H1 (cell line): ENCODE measurements around the gene TRIM10. TPM values are rescaled to one million over a fixed set of nuclear protein-coding genes. Genes with fewer than 3 reads are reported as not detected.

Experiments
- ATF2 ChIP-seq: IDR thresholded peaks from 2 replicates; pipeline ENCODE4 v1.6.1; 2012; ENCODE audit warnings: low read length, inconsistent platforms
- CBX5 ChIP-seq: fragments of 300-800, 300-1000 bp; sonication (generic); IDR thresholded peaks from 2 replicates; pipeline ENCODE4 v1.7.1; 2016; ENCODE audit warnings: antibody characterized with exemption, low read length, low read depth
- JUN ChIP-seq: IDR thresholded peaks from 2 replicates; pipeline ENCODE4 v1.6.1; 2011; ENCODE audit warnings: low read depth, mild to moderate bottlenecking, improper control_type of control experiment, low read length
- NANOG ChIP-seq: IDR thresholded peaks from 2 replicates; pipeline ENCODE4 v1.6.1; 2011; ENCODE audit warnings: low read length, low read depth, mild to moderate bottlenecking, inconsistent platforms; ENCODE audit not compliant: insufficient read depth, poor library complexity, severe bottlenecking
- RXRA ChIP-seq: IDR thresholded peaks from 2 replicates; pipeline ENCODE4 v1.6.1; 2011; ENCODE audit warnings: low read depth, mild to moderate bottlenecking, low read length, moderate library complexity; ENCODE audit not compliant: insufficient read depth
- SAP30 ChIP-seq: fragments of 300-600 bp; sonication (generic); IDR thresholded peaks from 2 replicates; pipeline ENCODE4 v1.7.1; 2012; ENCODE audit warnings: low read length, moderate library complexity, mild to moderate bottlenecking, inconsistent platforms; ENCODE audit not compliant: insufficient read depth, insufficient replicate concordance
- SUZ12 ChIP-seq: fragments of 200-600 bp; sonication (generic); IDR thresholded peaks from 2 replicates; pipeline ENCODE4 v1.6.1; 2012; ENCODE audit warnings: mild to moderate bottlenecking, inconsistent platforms, low read length, moderate library complexity, mixed read lengths
- polyA plus RNA-seq, 7 experiments: library from polyadenylated mRNA; depleted of rRNA in 3 of 7; stranded (reverse) in 5 of 7; unstranded in 2 of 7; fragments of >200 nt in 5 of 7; fragments of 200-250 nt in 2 of 7; gene quantifications; 1 replicate in 5 of 7; 2 replicates in 1 of 7; 4 replicates in 1 of 7; pipeline versions ENCODE4 v1.2.1 to v1.2.3, GENCODE V29; 2011 to 2013; ENCODE audit warnings: missing spikeins in 2 of 7, mixed read lengths in 2 of 7
- total RNA-seq: library from RNA; stranded (reverse); fragmentation: NEBNext Ultra II Directional; extraction: Animal tissue kit (Norgen Biotek cat#: 25700); gene quantifications from 2 replicates; pipeline ENCODE4 v1.2.1, GENCODE V29; 2021

TRIM10 gene
- total and polyA plus RNA-seq, 2 of the 8 experiments (the other 6 are each of a cell fraction or from before 2014, with no cell fraction given) = 0.06 TPM; not detected in 1

- TF ChIP-seq ATF2 (no peak), JUN (no peak), SUZ12 (no peak), CBX5 (no peak), NANOG (no peak), SAP30 (no peak), RXRA (no peak)
- TF ChIP-seq, all 59 proteins: peak for 0
Measured at GRCh38 chr6:30131947-30132497, 29.0 kb downstream of the TRIM10 start (continued).
